ENCODE measurements around the gene TSSK6. TPM values are rescaled to one million over a fixed set of nuclear protein-coding genes. Genes with fewer than 3 reads are reported as not detected.

Gene TSSK6
- total and polyA plus RNA-seq, 12 donors: 0.23 to 1.2 (median 0.45) TPM; not detected in 1

DNA sequence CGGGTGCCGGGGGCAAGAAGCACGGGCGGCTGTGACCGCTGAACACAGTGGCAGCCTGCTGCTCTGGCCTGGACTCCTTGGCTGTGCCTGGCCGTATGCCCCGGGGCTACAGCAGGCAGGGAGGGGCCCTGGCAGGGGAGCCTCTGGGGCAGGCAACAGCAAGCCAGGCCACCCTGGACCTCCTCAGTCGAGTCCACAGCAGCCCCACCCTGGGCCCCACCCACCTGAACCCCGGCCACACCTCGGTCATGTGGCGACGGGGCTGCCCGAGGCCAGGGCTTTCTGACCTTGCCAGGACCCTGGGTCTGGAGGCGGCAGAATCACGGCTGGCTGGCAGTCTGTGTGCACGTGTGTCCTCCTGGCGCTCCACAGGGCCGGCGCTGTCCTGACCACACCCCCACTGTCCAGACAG lies 31.4 kb upstream of the TSSK6 start:
- peaks cover 0 to 65% (median 52%) of the 10 kb centered on the region in 7 donors for H3K27me3 ChIP-seq
- intact Hi-C loops (cut with DNase I): no loop called here
- H3K27ac ChIP-seq: peak overlapping the region in 7 of 10 donors; percentile 16 to 79 (median 56)
- peaks cover 0 to 4% (median 0%) of the 10 kb centered on the region in 11 donors for H3K9me3 ChIP-seq
- peak in 1 of 2 donors; percentile 57 for DNase-seq
- ATAC-seq: peak; percentile 52 to 82 (median 72)
- WGBS, 2 donors: 33 to 48% methylated on average over 17 to 19 of the region's 19 CpGs
- H3K4me3 ChIP-seq: no peak overlapping the region
- peaks cover 0 to 23% (median 15%) of the 10 kb centered on the region in 9 donors for H3K4me1 ChIP-seq
- TF ChIP-seq, protein P1, sequence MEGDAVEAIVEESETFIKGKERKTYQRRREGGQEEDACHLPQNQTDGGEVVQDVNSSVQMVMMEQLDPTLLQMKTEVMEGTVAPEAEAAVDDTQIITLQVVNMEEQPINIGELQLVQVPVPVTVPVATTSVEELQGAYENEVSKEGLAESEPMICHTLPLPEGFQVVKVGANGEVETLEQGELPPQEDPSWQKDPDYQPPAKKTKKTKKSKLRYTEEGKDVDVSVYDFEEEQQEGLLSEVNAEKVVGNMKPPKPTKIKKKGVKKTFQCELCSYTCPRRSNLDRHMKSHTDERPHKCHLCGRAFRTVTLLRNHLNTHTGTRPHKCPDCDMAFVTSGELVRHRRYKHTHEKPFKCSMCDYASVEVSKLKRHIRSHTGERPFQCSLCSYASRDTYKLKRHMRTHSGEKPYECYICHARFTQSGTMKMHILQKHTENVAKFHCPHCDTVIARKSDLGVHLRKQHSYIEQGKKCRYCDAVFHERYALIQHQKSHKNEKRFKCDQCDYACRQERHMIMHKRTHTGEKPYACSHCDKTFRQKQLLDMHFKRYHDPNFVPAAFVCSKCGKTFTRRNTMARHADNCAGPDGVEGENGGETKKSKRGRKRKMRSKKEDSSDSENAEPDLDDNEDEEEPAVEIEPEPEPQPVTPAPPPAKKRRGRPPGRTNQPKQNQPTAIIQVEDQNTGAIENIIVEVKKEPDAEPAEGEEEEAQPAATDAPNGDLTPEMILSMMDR (IDR thresholded peaks at IDR 0.05): no peak
- no peaks in the 10 kb centered on the region for H3K36me3 ChIP-seq

DNA sequence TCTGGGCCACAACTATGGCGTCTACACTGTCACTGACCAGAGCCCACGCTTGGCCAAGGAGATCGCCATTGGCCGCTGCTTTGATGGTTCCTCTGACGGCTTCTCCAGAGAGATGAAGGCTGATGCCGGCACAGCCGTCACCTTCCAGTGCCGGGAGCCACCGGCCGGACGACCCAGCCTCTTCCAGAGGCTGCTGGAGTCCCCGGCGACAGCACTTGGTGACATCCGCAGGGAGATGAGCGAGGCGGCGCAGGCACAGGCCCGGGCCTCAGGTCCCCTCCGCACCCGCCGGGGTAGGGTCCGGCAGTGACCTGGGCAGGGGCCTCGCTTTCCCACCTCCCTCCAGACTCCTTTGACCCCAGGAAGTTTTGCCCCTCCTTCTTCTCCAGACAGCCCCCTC lies 30.4 kb upstream of the TSSK6 start:
- no peak for DNase-seq
- TF ChIP-seq, protein P1 (IDR thresholded peaks at IDR 0.05): no peak
- Histone ChIP-seq H3K36me3 (no peaks in the 10 kb centered on the region), H3K9me3 (no peaks in the 10 kb centered on the region), H3K27me3 (peaks cover 4 to 76% (median 59%) of the 10 kb centered on the region in 7 donors), H3K27ac (no peak overlapping the region), H3K4me3 (no peak overlapping the region), H3K4me1 (peaks cover 5 to 32% (median 22%) of the 10 kb centered on the region in 9 donors)
- 94 to 95% methylated on average over 23 of the region's 23 CpGs for WGBS, 2 donors
- no peak for ATAC-seq
- intact Hi-C loops (cut with DNase I): no loop called here

DNA sequence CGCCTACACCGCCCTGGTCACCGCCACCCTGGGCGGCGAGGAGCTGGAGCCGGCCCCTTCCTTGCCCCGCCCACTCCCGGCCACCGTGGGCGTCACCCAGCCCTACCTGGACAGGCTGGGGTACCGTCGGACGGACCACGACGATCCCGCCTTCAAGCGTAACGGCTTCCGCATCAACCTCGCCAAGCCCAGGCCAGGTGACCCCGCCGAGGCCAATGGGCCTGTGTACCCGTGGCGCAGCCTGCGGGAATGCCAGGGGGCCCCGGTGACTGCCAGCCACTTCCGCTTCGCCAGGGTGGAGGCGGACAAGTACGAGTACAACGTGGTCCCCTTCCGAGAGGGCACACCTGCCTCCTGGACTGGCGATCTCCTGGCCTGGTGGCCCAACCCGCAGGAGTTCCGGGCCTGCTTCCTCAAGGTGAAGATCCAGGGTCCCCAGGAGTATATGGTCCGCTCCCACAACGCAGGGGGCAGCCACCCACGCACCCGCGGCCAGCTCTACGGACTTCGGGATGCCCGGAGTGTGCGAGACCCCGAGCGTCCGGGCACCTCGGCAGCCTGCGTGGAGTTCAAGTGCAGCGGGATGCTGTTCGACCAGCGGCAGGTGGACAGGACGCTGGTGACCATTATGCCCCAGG lies 29.7 kb upstream of the TSSK6 start:
- no peak for DNase-seq
- TF ChIP-seq, protein P1 (IDR thresholded peaks at IDR 0.05): no peak
- Histone ChIP-seq H3K27ac (no peak overlapping the region), H3K9me3 (no peaks in the 10 kb centered on the region), H3K27me3 (peaks cover 4 to 82% (median 59%) of the 10 kb centered on the region in 7 donors), H3K36me3 (no peaks in the 10 kb centered on the region), H3K4me3 (no peak overlapping the region), H3K4me1 (peaks cover 5 to 38% (median 25%) of the 10 kb centered on the region in 9 donors)
- WGBS, 2 donors: 90 to 94% methylated on average over 53 of the region's 53 CpGs
- intact Hi-C loops (cut with DNase I): no loop called here
- no peak for ATAC-seq

DNA sequence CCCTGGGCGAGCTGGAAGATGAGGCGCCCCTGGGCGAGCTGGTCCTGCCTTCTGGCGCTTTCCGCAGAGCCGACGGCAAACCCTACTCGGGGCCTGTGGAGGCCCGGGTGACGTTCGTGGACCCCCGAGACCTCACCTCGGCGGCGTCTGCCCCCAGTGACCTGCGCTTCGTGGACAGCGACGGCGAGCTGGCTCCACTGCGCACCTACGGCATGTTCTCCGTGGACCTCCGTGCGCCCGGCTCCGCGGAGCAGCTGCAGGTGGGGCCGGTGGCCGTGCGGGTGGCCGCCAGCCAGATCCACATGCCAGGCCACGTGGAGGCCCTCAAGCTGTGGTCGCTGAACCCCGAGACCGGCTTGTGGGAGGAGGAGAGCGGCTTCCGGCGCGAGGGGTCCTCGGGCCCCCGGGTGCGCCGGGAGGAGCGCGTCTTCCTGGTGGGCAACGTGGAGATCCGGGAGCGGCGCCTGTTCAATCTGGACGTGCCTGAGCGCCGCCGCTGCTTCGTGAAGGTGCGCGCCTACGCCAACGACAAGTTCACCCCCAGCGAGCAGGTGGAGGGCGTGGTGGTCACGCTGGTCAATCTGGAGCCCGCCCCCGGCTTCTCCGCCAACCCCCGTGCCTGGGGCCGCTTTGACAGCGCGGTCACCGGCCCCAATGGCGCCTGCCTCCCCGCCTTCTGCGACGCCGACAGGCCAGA lies 29.1 kb upstream of the TSSK6 start:
- 87 to 94% methylated on average over 75 of the region's 75 CpGs for WGBS, 2 donors
- ATAC-seq (no peak), DNase-seq (no peak)
- peaks cover 4 to 86% (median 59%) of the 10 kb centered on the region in 7 donors for H3K27me3 ChIP-seq
- H3K27ac ChIP-seq: no peak overlapping the region
- TF ChIP-seq, protein P1 (IDR thresholded peaks at IDR 0.05): no peak
- H3K4me1 ChIP-seq: peaks cover 5 to 41% (median 24%) of the 10 kb centered on the region in 9 donors
- no peaks in the 10 kb centered on the region for H3K9me3 ChIP-seq
- H3K4me3 ChIP-seq: no peak overlapping the region
- intact Hi-C loops (cut with DNase I): no loop called here
- no peaks in the 10 kb centered on the region for H3K36me3 ChIP-seq

Measured in heart right ventricle (tissue), 16 donors.